Esophagus squamous epithelium (tissue), 5 donors: ENCODE measurements around the gene C11orf21. TPM values are rescaled to one million over a fixed set of nuclear protein-coding genes. Genes with fewer than 3 reads are reported as not detected.

Experiments used
- DNase-seq: peaks from one replicate; lab custom pipeline; 2025; lab: John Stamatoyannopoulos, UW
- H3K27ac ChIP-seq, 4 donors: fragments of 200-600 bp; sonication (generic); one replicate each; pipeline ENCODE4 v1.5.1; 2016 to 2019; ENCODE audit warnings: mild to moderate bottlenecking in 1 of 4
- H3K27me3 ChIP-seq, 4 donors: fragments of 200-600 bp; sonication (generic); 1 replicate in 3 of 4; 2 replicates in 1 of 4; pipeline versions ENCODE4 v1.5.1 to v1.6.0; 2017 to 2021; ENCODE audit warnings: antibody characterized with exemption in 1 of 4
- H3K36me3 ChIP-seq, 3 donors: fragments of 200-600 bp; sonication (generic); one replicate each; pipeline ENCODE4 v1.5.1; 2016 to 2019
- H3K4me1 ChIP-seq, 3 donors: fragments of 200-600 bp; sonication (generic); one replicate each; pipeline ENCODE4 v1.5.1; 2017 to 2019
- H3K4me3 ChIP-seq, 4 donors: fragments of 200-600 bp; sonication (generic); 1 replicate in 3 of 4; 2 replicates in 1 of 4; pipeline ENCODE4 v1.5.1; 2016 to 2019; ENCODE audit warnings: mild to moderate bottlenecking in 2 of 4, moderate library complexity in 1 of 4
- H3K9me3 ChIP-seq, 3 donors: fragments of 200-600 bp; sonication (generic); one replicate each; pipeline ENCODE4 v1.5.1; 2016 to 2019
- POLR2A ChIP-seq, 4 donors: fragments of 450-650 bp; IDR thresholded peaks; one replicate each; pipeline ENCODE4 v1.6.1; 2017; ENCODE audit warnings: antibody characterized with exemption in 4 of 4, mild to moderate bottlenecking in 4 of 4, moderate library complexity in 3 of 4
- WGBS, 2 donors: methylation state at CpG; one replicate each; pipeline ENCODE4 v1.1.5; 2018; 5-methylcytosine and 5-hydroxymethylcytosine counted together
- intact Hi-C: fragments of 100-400 bp; cut with DNase I; formaldehyde crosslinking; loops from one replicate; pipeline ENCODE4 v1.15.0; 2022
- total RNA-seq, 4 donors: library from RNA; depleted of rRNA; stranded (reverse); fragments of >200 nt; gene quantifications; one replicate each; pipeline ENCODE4 v1.1.0, GENCODE V29; 2016
- TF ChIP-seq, protein P1 (sequence below), 6 experiments: fragments of 450-650 bp in 4 of 6; fragments of 200-600 bp in 2 of 6; sonication (generic) in 2 of 6; IDR thresholded peaks; one replicate each; pipeline ENCODE4 v1.5.1; 2016 to 2019; ENCODE audit warnings: antibody characterized with exemption in 6 of 6, mild to moderate bottlenecking in 4 of 6, moderate library complexity in 4 of 6
- donor health status: DM: yes; HTN: yes; CAD: no.

C11orf21 gene
- total RNA-seq, 4 donors from 2014 or later, result 0.30 to 0.94 (median 0.76) TPM; not detected in 1

DNA sequence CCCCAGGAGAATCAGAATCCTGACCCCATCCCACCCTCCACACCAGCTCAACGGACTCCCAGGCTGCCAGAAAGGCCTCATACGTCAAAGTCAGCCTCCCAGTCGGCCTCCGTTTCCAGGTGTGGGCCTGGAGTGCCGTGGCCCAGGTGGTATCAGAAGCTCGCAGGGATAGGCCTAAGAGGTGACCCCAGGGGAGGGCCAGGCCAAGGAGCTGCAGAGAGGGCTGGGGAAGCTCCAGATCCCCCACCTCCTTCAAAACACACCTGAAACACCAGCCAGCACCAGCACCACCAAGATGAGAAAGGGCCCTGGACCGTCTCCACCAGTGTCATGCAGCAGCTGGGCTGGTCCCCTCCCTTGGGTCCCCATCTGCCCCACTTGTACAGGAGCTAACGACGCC lies 51.7 kb downstream of the C11orf21 start:
- peaks cover 0 to 18% (median 0%) of the 10 kb centered on the region in 4 donors for H3K27me3 ChIP-seq
- H3K9me3 ChIP-seq, result no peaks in the 10 kb centered on the region
- TF ChIP-seq, protein P1, sequence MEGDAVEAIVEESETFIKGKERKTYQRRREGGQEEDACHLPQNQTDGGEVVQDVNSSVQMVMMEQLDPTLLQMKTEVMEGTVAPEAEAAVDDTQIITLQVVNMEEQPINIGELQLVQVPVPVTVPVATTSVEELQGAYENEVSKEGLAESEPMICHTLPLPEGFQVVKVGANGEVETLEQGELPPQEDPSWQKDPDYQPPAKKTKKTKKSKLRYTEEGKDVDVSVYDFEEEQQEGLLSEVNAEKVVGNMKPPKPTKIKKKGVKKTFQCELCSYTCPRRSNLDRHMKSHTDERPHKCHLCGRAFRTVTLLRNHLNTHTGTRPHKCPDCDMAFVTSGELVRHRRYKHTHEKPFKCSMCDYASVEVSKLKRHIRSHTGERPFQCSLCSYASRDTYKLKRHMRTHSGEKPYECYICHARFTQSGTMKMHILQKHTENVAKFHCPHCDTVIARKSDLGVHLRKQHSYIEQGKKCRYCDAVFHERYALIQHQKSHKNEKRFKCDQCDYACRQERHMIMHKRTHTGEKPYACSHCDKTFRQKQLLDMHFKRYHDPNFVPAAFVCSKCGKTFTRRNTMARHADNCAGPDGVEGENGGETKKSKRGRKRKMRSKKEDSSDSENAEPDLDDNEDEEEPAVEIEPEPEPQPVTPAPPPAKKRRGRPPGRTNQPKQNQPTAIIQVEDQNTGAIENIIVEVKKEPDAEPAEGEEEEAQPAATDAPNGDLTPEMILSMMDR (IDR thresholded peaks at IDR 0.05), result no peak
- TF ChIP-seq POLR2A (IDR thresholded peaks at IDR 0.05), result no peak
- H3K4me1 ChIP-seq, result no peaks in the 10 kb centered on the region
- WGBS, 2 donors, result 80% methylated on average over 1 of the region's 9 CpGs; no CpG with 5 or more reads in 1 of the 2 donors
- no peak overlapping the region for H3K4me3 ChIP-seq
- DNase-seq, result no peak
- H3K27ac ChIP-seq, result no peak overlapping the region
- H3K36me3 ChIP-seq, result no peaks in the 10 kb centered on the region
- intact Hi-C loops, result no loop called here

DNA sequence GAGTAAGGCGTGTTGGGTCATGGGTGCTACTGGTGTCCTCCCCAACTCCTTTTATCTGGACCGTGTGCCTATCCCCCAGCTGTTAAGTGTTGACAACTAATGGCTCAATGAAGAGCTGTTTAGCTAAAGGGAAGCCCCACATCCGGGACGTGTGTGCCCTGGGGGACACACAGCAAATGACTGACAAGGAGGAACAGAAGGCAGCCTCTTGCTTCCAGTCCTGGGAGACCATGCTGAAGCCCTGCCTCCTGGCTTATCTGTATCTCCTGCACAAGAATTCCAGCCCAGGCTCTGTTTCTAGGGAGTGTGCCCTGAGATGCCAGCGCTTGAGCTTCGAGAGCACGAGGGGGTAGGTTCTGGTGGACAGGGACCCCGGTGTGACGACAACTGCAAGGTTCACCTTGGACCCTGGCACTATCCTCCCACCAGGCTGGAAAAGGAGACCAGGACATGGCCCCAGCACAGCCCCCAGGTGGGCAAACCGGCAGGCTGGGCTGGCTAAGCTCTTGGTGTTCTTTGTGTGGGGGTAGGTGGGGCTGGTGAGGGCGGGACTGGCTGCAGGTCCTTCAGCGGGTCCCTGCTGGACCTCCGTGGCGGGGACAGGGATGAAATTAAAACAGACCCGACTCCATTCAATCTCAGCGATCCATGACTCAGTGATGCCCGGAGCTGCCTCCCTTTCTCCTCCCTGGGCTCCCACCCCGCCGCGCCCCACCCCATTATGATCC lies 52.4 kb downstream of the C11orf21 start:
- DNase-seq, result no peak
- no peak overlapping the region for H3K27ac ChIP-seq
- no peak overlapping the region for H3K4me3 ChIP-seq
- H3K27me3 ChIP-seq, result peaks cover 0 to 18% (median 0%) of the 10 kb centered on the region in 4 donors
- H3K9me3 ChIP-seq, result no peaks in the 10 kb centered on the region
- H3K4me1 ChIP-seq, result no peaks in the 10 kb centered on the region
- intact Hi-C loops, result no loop called here
- 67 to 84% methylated on average over 4 to 6 of the region's 20 CpGs for WGBS, 2 donors
- TF ChIP-seq, protein P1 (IDR thresholded peaks at IDR 0.05), result no peak
- TF ChIP-seq POLR2A (IDR thresholded peaks at IDR 0.05), result no peak
- no peaks in the 10 kb centered on the region for H3K36me3 ChIP-seq

DNA sequence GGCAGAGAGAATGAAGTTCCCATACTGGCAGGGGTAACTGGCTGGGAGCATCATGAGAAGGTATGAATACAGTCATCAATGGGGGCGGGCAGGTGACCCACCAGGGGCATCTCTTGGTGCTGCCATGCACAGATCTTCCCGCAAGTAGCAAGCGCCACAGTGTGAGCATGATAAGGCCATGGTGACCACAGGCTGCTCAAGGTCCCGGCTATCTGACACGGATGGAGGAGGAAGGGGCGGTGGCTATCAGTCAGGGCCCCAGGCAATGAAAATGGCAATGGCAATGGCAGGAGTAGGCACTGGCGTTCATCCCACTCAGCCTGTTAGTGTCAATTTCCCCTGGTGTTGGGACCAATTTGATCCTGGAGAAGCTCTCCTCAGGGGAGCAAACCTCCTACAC lies 53.0 kb downstream of the C11orf21 start:
- no peaks in the 10 kb centered on the region for H3K9me3 ChIP-seq
- no peak for DNase-seq
- peaks cover 0 to 18% (median 0%) of the 10 kb centered on the region in 4 donors for H3K27me3 ChIP-seq
- H3K27ac ChIP-seq, result no peak overlapping the region
- 100% methylated on average over 2 of the region's 7 CpGs; no CpG with 5 or more reads in 1 of the 2 donors for WGBS, 2 donors
- H3K4me1 ChIP-seq, result no peaks in the 10 kb centered on the region
- no peaks in the 10 kb centered on the region for H3K36me3 ChIP-seq
- no peak overlapping the region for H3K4me3 ChIP-seq
- TF ChIP-seq, protein P1 (IDR thresholded peaks at IDR 0.05), result no peak
- no peak for TF ChIP-seq POLR2A (IDR thresholded peaks at IDR 0.05)
- intact Hi-C loops, result no loop called here

DNA sequence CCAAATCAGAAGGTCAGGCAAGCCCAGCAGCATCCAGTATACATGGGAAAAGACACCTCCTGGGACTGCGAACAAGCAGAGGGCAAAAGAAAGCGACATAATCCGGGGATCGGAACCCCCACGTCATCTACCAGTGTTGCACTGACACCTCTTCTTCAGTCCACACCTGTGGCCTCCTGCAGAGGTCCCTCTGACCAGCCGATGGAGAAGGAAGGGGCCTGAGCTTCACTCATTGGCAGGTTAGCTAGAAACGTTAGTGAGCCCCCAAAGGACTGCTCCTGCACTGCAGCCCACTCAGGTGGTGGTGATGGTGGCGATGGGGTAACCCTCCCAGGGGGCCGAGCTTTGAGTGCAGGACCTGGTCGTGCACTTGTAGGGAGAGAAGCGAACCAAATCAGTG lies 53.5 kb downstream of the C11orf21 start:
- TF ChIP-seq, protein P1 (IDR thresholded peaks at IDR 0.05), result no peak
- TF ChIP-seq POLR2A (IDR thresholded peaks at IDR 0.05), result no peak
- WGBS, 2 donors, result 91 to 95% methylated on average over 9 to 11 of the region's 11 CpGs
- H3K27me3 ChIP-seq, result peaks cover 0 to 18% (median 0%) of the 10 kb centered on the region in 4 donors
- H3K4me1 ChIP-seq, result no peaks in the 10 kb centered on the region
- no peak overlapping the region for H3K27ac ChIP-seq
- no peaks in the 10 kb centered on the region for H3K36me3 ChIP-seq
- H3K9me3 ChIP-seq, result no peaks in the 10 kb centered on the region
- DNase-seq, result no peak
- intact Hi-C loops, result no loop called here
- no peak overlapping the region for H3K4me3 ChIP-seq

DNA sequence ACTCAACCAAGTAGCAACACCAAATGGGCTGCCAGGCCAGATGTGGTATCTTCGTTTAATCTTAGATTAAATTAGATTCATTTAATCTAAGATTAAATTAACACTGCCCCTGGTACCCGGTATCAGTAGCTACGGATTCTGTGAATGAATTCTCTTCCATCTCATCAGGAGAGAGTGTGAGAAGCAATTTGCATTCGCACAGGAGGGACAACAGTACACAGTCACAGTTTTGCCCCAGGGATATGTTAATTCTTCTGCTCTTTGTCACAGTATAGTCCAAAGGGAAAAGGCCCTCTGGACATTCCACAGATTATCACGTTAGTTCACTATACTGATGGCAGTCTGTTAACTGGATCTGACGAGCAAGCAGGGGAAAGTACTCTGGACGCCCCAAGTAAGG lies 54.2 kb downstream of the C11orf21 start:
- no peak for DNase-seq
- no peak overlapping the region for H3K27ac ChIP-seq

More for the DNA sequence above, 54.2 kb downstream of the C11orf21 start:
- Histone ChIP-seq H3K9me3 (peaks cover 0 to 3% (median 0%) of the 10 kb centered on the region in 3 donors), H3K36me3 (no peaks in the 10 kb centered on the region), H3K4me1 (no peaks in the 10 kb centered on the region), H3K4me3 (no peak overlapping the region), H3K27me3 (peaks cover 0 to 18% (median 0%) of the 10 kb centered on the region in 4 donors)
- 72 to 80% methylated on average over 7 of the region's 7 CpGs for WGBS, 2 donors
- intact Hi-C loops, result no loop called here
- TF ChIP-seq, protein P1 (IDR thresholded peaks at IDR 0.05), result no peak
- TF ChIP-seq POLR2A (IDR thresholded peaks at IDR 0.05), result no peak
